ENCODE results near the gene GHR. TPM values are rescaled to one million over a fixed set of nuclear protein-coding genes. Genes with fewer than 3 reads are reported as not detected.

Gene GHR
- total RNA-seq, 4 donors from 2014 or later, result 38.9 to 105 (median 74.8) TPM

- in situ Hi-C loops (cut with MboI; ENCODE audit: low sequenced_read_pairs in 4 of 4) (loop anchor here in 2 of 4 donors (25.0 kb wide), 2 partner anchors 345 to 895 kb away; partner anchors contain the start of genes OXCT1 (in 2 of the 2) and GHR (in 1 of the 2)), intact Hi-C loops (cut with DNase I; ENCODE audit: low total_unique reads) (no loop called here)
- Histone ChIP-seq H3K27ac (no peak within 1 kb of the TSS), H3K36me3 (no peaks in the 10 kb centered on the region), H3K9me3 (no peaks in the 10 kb centered on the region), H3K4me1 (peaks cover 0 to 8% of the 10 kb centered on the region in 2 donors), H3K4me3 (peak within 1 kb of the TSS; percentile 26 to 48 (median 34)), H3K27me3 (no peaks in the 10 kb centered on the region)
- no peak for TF ChIP-seq POLR2A (IDR thresholded peaks at IDR 0.05)
- TF ChIP-seq CTCF (IDR thresholded peaks at IDR 0.05 in 4 of 5, conservative IDR thresholded peaks at IDR 0.05 in 1 of 5), result no peak
- peak in 1 of 2 donors; percentile 12 for DNase-seq
- ATAC-seq, result no peak
Measured at GRCh38 chr5:42756606-42757601, 333.7 kb downstream of the GHR start, which contains the start of gene CCDC152. Gene CCDC152 (plus strand): TSS chr5:42756818. CDS start chr5:42759122, 2,304 bp downstream.

- no peak for DNase-seq
- no peak for ATAC-seq
- no peak overlapping the region for H3K4me3 ChIP-seq
- in situ Hi-C loops (cut with MboI; ENCODE audit: low sequenced_read_pairs in 4 of 4), result loop anchor here in 2 of 4 donors (25.0 kb wide), 2 partner anchors 347 to 897 kb away; partner anchors contain the start of genes OXCT1 (in 2 of the 2) and GHR (in 1 of the 2)
- no peak overlapping the region for H3K27ac ChIP-seq
- no peaks in the 10 kb centered on the region for H3K27me3 ChIP-seq
- intact Hi-C loops (cut with DNase I; ENCODE audit: low total_unique reads), result no loop called here
- peaks cover 0 to 8% of the 10 kb centered on the region in 2 donors for H3K4me1 ChIP-seq
- H3K9me3 ChIP-seq, result no peaks in the 10 kb centered on the region
- no peak for TF ChIP-seq POLR2A (IDR thresholded peaks at IDR 0.05)
- TF ChIP-seq CTCF (IDR thresholded peaks at IDR 0.05 in 4 of 5, conservative IDR thresholded peaks at IDR 0.05 in 1 of 5), result no peak
- H3K36me3 ChIP-seq, result no peaks in the 10 kb centered on the region
Measured at GRCh38 chr5:42759456-42759855, 336.2 kb downstream of the GHR start.

GRCh38 chr5:42760426-42760825 is 337.2 kb downstream of the GHR start:
- no peak overlapping the region for H3K4me3 ChIP-seq
- no peaks in the 10 kb centered on the region for H3K9me3 ChIP-seq
- DNase-seq (no peak), ATAC-seq (no peak)
- no peaks in the 10 kb centered on the region for H3K27me3 ChIP-seq
- intact Hi-C loops (cut with DNase I; ENCODE audit: low total_unique reads), result loop anchor here (10.0 kb wide), 1 partner anchor 756 kb away; no protein-coding TSS in a partner anchor
- H3K36me3 ChIP-seq, result no peaks in the 10 kb centered on the region
- no peak for TF ChIP-seq POLR2A (IDR thresholded peaks at IDR 0.05)
- TF ChIP-seq CTCF (IDR thresholded peaks at IDR 0.05 in 4 of 5, conservative IDR thresholded peaks at IDR 0.05 in 1 of 5), result no peak
- H3K27ac ChIP-seq, result no peak overlapping the region
- H3K4me1 ChIP-seq, result peaks cover 0 to 8% of the 10 kb centered on the region in 2 donors
- in situ Hi-C loops (cut with MboI; ENCODE audit: low sequenced_read_pairs in 4 of 4), result loop anchor here (10.0 to 25.0 kb wide), 4 partner anchors 336 to 898 kb away; partner anchors contain the start of genes GHR (in 2 of the 4) and OXCT1 (in 2 of the 4)

GRCh38 chr5:42761791-42762190 is 338.6 kb downstream of the GHR start:
- no peaks in the 10 kb centered on the region for H3K36me3 ChIP-seq
- ATAC-seq (no peak), DNase-seq (no peak)
- in situ Hi-C loops (cut with MboI; ENCODE audit: low sequenced_read_pairs in 4 of 4), result loop anchor here (10.0 to 25.0 kb wide), 4 partner anchors 337 to 899 kb away; partner anchors contain the start of genes GHR (in 2 of the 4) and OXCT1 (in 2 of the 4)
- H3K4me1 ChIP-seq, result peaks cover 0 to 8% of the 10 kb centered on the region in 2 donors
- no peak overlapping the region for H3K27ac ChIP-seq
- H3K27me3 ChIP-seq, result no peaks in the 10 kb centered on the region
- intact Hi-C loops (cut with DNase I; ENCODE audit: low total_unique reads), result loop anchor here (10.0 kb wide), 1 partner anchor 757 kb away; no protein-coding TSS in a partner anchor
- TF ChIP-seq POLR2A (IDR thresholded peaks at IDR 0.05) (no peak), CTCF (IDR thresholded peaks at IDR 0.05 in 4 of 5, conservative IDR thresholded peaks at IDR 0.05 in 1 of 5) (no peak)
- no peaks in the 10 kb centered on the region for H3K9me3 ChIP-seq
- H3K4me3 ChIP-seq, result no peak overlapping the region
